OCI-M1 (cell line): Measurements from ENCODE around the gene ALDOB.

Source experiments
- DNase-seq: peaks from one replicate; lab custom pipeline; 2025; lab: John Stamatoyannopoulos, UW

The ALDOB gene

DNA sequence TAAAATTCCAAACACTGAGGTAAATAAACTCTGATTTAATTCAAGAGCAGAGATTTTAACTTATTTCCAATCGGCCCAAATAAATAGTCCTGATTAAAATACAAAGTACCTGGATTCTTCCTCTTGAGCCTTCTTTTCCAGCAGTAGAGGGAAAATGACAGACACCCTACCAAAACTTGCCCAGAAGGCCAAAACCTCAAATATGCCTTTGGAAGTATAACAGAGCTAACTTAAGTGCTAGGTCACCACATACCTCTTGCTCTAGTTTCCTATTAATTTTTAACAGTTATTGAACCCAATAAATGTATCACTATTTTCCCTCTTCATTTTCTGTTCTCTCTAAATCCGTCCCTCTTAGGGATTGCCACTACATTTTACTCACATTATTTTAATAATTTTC is 52.2 kb downstream of the ALDOB start:
- DNase-seq = no peak

DNA sequence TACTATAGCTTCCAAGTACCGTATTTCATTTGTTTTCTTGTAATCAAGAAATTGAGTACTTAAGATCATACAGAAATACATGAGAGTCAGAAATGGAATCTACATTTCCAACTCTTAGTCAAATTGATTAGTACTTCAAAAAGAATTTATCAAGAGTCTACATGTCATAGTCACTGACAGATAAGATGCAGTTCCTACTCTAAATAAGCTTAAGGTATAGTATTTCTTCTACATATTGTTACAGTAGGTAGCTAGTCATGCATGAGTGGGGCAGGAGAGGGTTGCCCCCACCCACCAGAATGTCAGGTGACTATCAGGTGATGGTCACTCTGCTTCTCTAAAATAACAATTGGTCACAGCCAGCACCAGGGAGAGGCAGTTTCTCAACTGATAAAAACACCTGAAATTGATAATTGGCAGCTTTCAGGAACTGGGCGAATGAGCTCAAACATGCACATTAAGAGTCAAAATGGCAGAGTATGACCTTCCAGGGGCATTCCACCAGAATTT is 53.7 kb downstream of the ALDOB start:
- DNase-seq = no peak

DNA sequence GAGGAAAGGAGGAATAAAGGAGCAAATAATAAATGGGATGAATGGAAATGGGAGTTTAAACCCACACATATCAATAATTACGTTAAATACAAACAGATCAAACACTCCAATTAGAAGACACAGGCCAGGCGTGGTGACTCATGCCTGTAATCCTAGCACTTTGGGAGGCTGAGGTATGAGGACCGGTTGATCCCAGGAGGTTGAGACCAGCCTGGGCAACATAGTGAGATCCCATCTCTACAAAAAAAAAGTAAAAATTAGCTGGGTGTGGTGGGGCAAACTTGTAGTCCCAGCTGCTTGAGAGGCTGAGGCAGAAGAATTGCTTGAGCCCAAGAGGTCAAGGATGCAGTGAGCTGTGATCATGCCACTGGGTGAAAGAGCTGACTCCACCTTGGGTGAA is 54.5 kb downstream of the ALDOB start:
- DNase-seq = no peak

DNA sequence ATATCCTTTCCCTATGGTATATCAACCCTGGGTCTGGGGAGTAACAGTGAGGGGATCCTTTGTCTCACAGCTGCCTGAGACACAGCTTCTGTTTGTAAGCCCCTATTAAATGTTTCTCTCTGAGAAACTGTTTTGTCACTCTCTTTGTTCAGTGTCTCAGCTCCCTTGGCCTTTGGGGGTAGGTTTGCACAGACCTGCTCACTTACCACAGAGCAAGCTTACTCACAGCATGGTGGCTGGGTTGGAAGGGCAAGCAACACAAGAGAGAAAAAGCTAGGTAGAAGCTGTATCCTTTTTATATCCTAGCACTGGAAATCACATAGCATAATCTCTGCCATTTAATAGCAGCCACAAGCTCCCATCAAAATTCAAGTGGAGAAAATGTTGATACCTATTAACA is 55.3 kb downstream of the ALDOB start:
- DNase-seq = no peak

DNA sequence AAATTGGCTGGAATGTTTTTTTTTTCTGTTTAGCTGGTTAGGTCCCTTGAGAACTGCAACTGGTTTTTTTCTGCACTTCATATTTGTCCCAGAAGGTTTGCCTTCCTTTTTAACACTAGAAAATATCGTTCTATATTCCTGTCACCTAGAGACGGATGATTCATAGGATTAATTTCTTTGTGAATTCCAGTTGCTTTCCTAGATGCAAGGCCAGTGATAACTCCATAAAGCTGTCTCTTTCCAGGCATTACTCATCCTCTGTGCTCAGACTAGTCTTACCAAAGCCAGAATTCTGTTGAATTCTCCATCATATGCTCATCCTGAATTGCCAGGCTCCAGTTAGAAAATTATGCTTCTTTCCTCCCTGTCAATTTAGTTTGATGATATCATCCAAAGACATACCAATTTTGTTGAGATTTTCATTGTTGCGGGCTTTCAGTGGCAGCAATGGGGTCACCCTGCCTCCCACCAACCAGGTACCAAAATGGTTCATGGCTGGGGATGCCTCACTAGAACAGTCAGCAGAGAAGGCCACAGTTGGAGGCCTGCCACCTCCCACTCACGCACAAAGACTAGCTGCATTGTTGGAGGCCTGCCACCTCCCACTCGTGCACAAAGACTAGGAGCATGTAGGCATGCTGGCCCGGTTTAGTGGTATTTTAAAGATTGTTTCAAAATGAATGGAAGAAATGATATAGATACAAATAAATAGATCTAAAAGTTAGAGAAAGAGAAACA is 59.3 kb downstream of the ALDOB start:
- no peak for DNase-seq

DNA sequence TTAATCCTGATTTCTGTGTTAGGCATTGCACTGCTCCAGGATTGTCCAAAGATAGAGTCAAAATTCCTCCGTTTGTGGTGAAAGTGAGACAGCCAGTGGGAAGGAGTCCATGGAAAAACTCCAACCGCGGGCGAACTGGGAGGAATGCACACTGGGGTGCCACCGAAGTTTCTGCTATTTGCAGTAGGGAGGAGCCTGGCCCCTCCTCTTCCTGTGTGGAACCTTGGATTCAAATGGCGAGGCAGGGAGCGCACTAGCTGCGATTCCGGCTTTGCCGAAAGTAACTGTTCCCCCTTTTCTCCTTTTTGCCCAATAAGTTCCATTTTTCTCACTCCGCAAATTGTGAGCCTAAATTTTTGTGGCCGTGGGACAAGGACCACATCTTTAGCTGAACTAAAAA is 60.0 kb downstream of the ALDOB start:
- DNase-seq = no peak

DNA sequence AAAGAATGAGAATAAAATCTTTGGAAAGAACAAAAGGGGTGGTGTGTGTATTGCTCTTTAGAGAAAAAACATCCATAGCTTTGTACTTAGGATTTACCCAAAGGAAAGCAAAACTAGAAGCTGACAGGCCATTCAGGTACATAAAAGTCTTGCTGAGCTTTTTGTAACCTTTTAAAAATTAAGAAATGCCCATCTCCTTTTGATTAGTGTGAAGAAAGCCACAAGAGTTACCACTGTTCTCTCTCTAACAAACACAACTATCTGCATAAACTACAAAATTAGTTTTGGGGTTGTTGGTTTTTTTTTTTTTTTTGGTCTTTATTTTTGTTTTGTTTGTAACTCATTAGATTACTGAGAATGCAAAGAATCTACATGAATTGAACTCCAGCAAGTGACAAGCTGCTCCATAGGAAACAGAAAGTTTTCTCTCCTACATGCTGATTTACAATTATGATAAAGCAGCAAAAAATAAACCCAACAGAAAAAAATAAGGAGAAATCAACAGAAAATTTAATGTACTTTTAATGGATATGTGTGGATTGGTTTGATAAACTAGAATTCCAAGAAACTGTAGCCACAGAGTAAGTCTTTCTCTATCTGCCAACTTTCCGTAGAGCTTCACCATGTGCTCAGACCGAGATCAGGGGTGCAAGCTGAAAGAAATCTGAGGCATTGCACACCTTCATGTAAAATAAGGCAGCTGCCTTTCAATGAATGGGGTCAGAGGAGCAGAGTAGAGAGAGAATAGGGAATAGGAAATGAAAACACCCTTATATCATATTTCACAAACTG is 63.1 kb downstream of the ALDOB start:
- peak; percentile 79 for DNase-seq

DNA sequence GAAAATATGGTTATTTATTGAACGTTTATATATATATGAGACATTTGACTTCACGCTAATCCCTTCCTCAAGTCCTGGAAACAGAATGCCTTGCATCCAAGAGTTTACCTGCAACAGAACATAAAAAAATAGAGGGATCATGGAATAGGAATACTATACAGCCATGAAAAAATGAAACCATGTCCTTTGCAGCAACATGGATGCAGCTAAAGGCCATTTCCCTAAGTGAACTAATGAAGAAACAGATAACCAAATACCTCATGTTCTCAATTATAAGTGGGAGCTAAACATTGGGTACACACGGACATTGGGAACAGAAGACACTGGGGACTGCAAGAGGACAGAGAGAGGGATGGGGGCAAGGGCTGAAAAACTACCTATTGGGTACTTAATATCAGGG is 63.8 kb downstream of the ALDOB start:
- no peak for DNase-seq
